ENCODE measurements around the gene EEA1.
"Not testable (repeated sequence)": the region's sequence is repeated elsewhere in the genome, so short reads cannot be mapped to it uniquely, and the experiment has no call there.

The EEA1 gene

GRCh38 chr12:92928962-92929915, at the start of gene EEA1:
EEA1 (minus strand) TSS chr12:92929295; CDS start chr12:92929066, 229 bp downstream.
- DNase-seq = peak; percentile 99 to 100 (median 99)

DNA sequence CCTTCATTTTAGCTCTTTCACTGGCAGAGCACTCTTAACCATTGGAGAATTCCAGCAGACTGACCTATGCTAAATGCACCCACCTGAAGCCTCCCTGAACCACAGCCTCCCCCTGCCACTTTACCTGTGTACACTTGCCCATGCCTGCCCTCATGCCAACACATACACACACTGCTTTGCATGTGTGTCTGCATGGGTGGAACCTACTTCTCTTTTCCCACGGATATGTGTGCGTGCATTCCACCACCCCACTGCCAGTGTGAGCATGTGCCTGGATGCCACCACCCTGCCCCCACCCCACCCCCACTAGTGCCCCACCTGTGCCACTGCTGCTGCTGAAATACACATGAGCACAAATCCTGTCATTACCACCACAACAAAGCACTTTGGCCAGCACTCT, 49.5 kb upstream of the EEA1 start:
- DNase-seq = no peak

- no peak for DNase-seq
These were observed 48.2 kb upstream of the EEA1 start for GRCh38 chr12:92977326-92977725.

GRCh38 chr12:92974759-92975158, 45.7 kb upstream of the EEA1 start:
- no peak for DNase-seq

DNA sequence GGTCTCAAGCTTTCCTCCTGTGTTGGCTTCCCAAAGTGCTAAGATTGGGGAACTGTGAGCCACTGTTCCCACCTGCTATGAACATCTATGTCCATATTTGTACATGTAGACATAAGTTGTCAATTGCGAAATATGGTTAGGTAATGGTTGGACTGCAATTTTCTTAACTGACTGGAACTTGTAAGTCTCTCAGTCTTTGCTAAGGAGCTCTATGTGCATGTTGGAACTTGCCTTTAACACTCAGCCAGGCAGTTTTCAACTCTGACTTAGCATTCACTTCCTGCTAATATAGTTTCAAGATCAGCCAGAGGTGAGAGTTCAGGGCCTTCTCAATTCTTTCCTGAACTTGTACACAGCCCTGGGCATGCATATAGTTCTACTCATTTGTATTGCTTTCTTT, 44.5 kb upstream of the EEA1 start:
- peak; percentile 18 to 52 (median 51) for DNase-seq

DNA sequence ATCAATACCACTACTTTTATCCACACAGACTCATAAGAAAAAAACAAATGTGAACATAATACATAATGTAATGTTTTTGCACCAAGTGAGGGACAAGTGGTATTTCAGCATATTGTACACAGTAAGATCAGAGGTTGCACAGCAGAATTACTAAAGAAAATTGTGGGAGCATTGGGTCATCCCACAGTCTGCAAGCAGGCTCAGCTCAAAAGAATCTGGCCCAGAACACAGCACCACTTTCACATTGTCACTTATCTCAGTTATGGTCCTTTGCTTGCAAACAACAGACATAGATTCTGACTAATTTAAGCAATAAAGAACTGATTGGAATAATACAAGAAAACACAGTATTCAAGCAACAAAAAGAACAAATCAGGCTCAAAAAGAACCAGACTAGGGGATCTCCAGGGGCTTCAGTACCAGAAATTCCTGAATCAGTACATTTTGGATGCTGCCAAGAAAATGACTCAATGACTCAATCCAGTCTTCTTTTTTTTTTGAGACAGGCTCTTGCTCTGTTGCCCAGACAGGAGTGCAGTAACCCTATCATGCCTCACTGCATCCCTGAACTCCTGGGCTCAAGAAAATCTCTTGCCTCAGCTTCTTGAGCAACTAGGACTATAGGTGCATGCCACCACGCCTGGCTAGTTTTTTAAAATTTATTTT, 42.9 kb upstream of the EEA1 start:
- DNase-seq = peak; percentile 49 to 67 (median 53)

- DNase-seq = peak; percentile 24 to 47 (median 42)
These were observed 39.2 kb upstream of the EEA1 start for GRCh38 chr12:92968176-92968813.

DNA sequence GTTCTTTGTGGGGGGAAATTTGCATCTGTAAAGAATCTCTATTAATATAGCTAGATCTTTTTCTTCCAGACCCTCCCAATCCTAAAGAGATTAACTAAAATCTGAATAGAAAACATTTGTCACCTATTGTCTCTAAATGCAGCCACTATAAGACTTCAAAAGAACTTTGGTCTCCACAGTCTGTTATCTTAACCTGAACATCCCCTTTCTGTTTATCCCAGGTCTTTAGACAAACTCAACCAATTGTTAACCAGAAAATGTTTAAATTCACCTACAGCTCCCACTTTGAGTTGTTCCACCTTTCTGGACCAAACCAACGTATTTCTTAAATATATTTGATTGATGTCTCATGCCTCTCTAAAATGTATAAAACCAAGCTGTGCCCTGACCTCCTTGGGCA, 35.3 kb upstream of the EEA1 start:
- not testable (repeated sequence) for DNase-seq

DNA sequence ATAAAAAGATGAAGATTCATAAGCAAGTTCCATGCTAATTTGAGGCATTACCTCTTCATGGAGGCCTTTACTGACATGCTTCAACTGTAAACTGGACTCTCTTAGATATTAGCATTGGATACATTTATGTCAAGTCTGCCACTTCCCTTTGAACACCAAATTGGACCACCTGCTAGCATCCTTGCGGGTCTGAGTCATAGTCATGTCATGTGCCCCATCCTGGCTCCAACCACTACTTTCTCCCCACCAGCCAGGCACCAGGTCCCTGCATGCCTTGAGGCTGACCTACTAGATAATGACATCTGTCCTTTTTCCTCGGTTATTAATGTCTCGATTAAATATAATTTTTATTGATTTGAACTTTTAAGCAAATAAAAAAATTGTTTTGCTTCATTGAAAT, 32.9 kb upstream of the EEA1 start:
- DNase-seq = no peak

DNA sequence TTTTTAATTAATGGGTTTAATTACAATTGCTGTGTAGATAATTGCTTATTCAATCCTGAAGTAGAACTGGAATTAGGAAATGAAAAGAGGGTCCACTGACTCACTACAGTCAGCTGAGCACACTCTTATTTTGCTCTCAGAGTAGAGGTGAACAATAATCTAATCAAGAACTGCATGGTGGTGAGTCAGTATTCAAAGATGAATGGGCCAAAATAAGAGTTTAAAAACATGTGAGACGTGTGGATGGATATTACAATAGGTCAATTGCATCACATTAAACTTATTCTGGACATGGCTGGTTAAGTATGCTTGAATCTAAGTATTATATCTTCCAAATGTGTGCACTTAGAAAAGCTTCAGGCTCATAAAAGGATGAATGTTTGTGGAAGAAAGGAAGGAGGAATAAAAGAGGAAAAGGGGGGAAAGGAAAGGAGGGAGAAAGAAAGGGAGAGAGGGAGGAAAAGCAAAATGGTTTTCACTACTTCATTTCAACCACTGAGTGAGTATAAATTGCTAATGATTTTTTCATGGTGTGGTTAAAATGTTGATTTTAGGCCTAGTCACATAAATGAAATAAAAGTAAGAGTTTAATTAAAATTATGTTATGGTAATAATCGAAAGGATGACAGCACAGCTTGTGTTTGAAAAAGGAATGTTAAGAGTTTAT, 27.0 kb upstream of the EEA1 start:
- peak in 1 of 3 donors; percentile 28 for DNase-seq

GRCh38 chr12:92953747-92954146, 24.7 kb upstream of the EEA1 start:
- peak in 1 of 3 donors; percentile 18 for DNase-seq

- no peak for DNase-seq
These were observed 23.3 kb upstream of the EEA1 start for GRCh38 chr12:92952394-92952793.

GRCh38 chr12:92951006-92951405, 21.9 kb upstream of the EEA1 start:
- DNase-seq = no peak

DNA sequence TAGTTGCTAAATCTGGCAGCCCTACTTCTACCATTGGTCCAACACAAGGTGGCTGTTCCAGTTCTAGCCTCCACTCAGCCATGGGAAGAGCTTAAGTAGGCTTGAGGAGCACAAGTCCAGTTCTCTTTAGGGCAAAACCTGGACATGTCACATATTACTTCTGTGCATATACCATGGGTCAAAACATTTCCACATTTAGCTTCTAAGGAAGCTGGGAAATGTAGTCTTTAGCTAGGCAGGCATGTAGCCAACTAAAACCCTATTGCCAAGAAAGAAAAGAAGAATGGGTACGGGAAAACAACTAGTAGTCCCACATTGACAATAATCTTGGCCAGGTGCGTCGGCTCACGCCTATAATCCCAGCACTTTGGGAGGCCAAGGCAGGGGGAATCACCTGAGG, 20.9 kb upstream of the EEA1 start:
- DNase-seq = no peak

GRCh38 chr12:92949466-92949865, 20.4 kb upstream of the EEA1 start:
- no peak for DNase-seq

DNA sequence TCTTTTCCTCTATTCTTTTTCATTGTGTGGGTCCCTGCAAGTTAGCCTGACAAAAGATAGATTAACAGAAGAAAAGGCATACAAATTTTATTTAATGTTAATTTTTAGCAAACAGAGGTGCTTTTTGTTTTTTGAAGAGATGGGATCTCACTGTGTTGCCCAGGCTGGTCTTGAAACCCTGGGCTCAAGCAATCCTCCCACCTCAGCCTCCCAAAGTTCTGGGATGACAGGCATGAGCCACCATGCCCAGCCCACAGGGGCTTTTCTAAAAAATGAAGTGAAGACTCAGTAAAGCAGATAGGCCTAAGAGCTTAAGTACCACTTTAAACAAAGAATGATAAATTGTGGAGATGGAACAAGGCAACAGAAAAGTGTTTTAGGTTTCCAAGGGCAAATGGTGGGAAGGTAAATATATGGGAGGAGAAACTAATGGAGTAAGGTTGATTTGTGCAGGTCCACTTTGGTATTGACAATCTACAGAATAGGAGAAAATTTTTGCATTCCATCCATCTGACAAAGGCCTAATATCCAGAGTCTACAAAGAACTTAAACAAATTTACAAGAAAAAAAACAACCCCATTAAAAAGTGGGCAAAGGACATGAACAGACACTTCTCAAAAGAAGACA, 18.6 kb upstream of the EEA1 start:
- DNase-seq = no peak

DNA sequence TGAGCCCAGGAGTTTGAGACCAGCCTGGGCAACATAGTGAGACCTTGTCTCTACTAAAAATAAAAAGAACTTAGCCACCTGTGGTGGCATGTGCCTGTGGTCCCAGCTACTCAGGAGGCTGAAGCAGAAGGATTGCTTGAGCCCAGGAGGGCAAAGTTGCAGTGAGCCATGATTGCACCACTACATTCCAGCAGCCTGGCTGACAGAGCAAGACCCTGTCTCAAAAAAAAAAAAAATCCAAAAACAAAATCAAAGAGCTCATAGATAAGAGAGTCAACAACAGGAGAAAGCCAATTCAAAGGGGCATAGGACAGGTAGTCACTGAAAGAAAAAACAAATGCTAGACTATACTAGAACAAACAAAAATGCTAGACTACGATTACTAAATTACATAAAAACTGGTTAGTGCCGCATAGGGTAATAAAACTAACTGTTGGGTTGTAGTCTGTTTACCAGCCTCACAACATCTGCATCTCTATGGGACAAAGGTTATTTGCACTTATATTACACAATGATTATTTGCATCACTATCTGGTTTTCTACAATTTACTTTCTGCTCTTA, 16.6 kb upstream of the EEA1 start:
- no peak for DNase-seq

GRCh38 chr12:92943482-92944250, 14.6 kb upstream of the EEA1 start:
- no peak for DNase-seq

DNA sequence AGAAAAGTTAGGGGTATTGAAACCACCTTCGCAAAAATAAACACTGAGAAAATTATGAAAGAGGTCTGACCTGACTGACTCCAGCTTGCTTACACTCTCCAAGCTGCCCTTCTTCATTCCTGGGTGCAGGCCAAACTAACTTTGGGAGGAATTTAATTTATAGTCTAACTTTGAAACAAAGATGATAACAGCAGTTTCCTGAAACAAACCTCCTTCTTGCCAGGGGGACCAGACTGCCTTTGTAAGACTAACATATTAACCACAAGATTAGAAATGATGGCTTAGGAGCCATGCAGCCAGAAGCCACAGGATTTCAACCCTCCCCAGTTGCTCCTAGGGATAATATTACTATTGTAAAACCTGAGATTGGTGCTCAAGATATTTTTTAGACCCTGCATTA, 13.8 kb upstream of the EEA1 start:
- DNase-seq = no peak

DNA sequence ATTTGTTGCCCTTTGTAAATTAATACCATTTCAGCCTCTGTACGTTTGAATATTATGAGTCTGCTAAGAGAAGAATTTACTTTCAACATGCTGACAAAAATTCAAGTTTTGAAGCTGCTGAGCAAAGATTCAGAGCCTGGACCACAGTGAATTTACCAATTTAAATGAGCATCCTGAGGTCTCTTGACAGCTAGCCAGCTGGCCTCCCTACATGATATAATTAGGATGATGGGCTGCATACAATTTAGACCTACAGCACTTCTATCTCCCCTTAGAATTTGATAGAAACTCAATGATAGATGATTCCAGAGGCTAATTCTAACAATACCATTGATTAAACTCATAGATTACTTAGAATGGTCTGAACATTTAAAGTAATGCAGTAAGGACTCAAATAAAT, 10.0 kb upstream of the EEA1 start:
- DNase-seq = no peak

GRCh38 chr12:92938638-92939037, 9.5 kb upstream of the EEA1 start:
- DNase-seq = no peak

All from suppressor macrophage treated with lipopolysaccharide for 1 hour (primary cell).